ENCODE measurements around the gene ZNF277.

GRCh38 chr7:112377593-112377992 is 171.1 kb downstream of the ZNF277 start:
- no peak for TF ChIP-seq CTCF (IDR thresholded peaks at IDR 0.05; ENCODE audit: poor library complexity)
- TF ChIP-seq EZH2 (IDR thresholded peaks at IDR 0.05; ENCODE audit: borderline replicate concordance), result no peak

Data from hepatocyte (in vitro differentiated cells).